HL-60 (cell line): ENCODE data around the gene GTPBP8.

Experiments
- CTCF ChIP-seq: IDR thresholded peaks from one replicate; pipeline ENCODE4 v1.5.1; 2011; ENCODE audit warnings: low read length, control low read depth, inconsistent platforms; ENCODE audit not compliant: insufficient read depth
- POLR2AphosphoS5 ChIP-seq: IDR thresholded peaks from 2 replicates; pipeline ENCODE4 v1.6.1; 2012; ENCODE audit warnings: low read depth

GRCh38 chr3:113021471-113021870 is 30.7 kb downstream of the GTPBP8 start:
- TF ChIP-seq CTCF (no peak), POLR2AphosphoS5 (no peak)
